Measurements from ENCODE around the gene KCNJ9.

DNA sequence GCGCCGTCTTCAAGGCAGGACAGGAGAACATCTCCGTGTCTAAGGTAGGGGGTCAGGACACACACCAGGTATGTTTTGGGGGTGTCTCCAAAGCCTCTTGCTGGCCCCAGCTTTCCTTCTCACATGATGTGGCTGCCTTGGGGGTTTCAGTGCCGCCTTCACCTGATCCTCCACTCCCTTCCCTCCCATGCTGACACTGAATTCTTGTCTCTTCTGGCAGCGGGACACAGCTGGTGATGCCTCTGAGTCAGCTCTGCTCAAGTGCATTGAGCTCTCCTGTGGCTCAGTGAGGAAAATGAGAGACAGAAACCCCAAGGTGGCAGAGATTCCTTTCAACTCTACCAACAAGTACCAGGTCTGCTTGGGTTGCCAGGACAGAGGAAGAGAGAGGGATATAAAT lies 47.7 kb downstream of the KCNJ9 start:
- TF ChIP-seq POLR2A (IDR thresholded peaks at IDR 0.05) (no peak), POLR2AphosphoS5 (IDR thresholded peaks at IDR 0.05) (no peak)
- TF ChIP-seq, protein P1, sequence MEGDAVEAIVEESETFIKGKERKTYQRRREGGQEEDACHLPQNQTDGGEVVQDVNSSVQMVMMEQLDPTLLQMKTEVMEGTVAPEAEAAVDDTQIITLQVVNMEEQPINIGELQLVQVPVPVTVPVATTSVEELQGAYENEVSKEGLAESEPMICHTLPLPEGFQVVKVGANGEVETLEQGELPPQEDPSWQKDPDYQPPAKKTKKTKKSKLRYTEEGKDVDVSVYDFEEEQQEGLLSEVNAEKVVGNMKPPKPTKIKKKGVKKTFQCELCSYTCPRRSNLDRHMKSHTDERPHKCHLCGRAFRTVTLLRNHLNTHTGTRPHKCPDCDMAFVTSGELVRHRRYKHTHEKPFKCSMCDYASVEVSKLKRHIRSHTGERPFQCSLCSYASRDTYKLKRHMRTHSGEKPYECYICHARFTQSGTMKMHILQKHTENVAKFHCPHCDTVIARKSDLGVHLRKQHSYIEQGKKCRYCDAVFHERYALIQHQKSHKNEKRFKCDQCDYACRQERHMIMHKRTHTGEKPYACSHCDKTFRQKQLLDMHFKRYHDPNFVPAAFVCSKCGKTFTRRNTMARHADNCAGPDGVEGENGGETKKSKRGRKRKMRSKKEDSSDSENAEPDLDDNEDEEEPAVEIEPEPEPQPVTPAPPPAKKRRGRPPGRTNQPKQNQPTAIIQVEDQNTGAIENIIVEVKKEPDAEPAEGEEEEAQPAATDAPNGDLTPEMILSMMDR (IDR thresholded peaks at IDR 0.05): no peak
